Articular chondrocyte of knee joint (primary cell): ENCODE results near the gene INO80D. TPM values are rescaled to one million over a fixed set of nuclear protein-coding genes. Genes with fewer than 3 reads are reported as not detected.

Experiments used
- small RNA-seq: library from RNA; depleted of rRNA; stranded (forward); fragments of <200 nt; gene quantifications from one replicate; pipeline ENCODE3, GENCODE V24; 2012
- total RNA-seq: library from RNA; depleted of rRNA; stranded (reverse); fragments of >200 nt; gene quantifications from 2 replicates; pipeline ENCODE4 v1.2.3, GENCODE V29; 2012

Gene INO80D, protein sequence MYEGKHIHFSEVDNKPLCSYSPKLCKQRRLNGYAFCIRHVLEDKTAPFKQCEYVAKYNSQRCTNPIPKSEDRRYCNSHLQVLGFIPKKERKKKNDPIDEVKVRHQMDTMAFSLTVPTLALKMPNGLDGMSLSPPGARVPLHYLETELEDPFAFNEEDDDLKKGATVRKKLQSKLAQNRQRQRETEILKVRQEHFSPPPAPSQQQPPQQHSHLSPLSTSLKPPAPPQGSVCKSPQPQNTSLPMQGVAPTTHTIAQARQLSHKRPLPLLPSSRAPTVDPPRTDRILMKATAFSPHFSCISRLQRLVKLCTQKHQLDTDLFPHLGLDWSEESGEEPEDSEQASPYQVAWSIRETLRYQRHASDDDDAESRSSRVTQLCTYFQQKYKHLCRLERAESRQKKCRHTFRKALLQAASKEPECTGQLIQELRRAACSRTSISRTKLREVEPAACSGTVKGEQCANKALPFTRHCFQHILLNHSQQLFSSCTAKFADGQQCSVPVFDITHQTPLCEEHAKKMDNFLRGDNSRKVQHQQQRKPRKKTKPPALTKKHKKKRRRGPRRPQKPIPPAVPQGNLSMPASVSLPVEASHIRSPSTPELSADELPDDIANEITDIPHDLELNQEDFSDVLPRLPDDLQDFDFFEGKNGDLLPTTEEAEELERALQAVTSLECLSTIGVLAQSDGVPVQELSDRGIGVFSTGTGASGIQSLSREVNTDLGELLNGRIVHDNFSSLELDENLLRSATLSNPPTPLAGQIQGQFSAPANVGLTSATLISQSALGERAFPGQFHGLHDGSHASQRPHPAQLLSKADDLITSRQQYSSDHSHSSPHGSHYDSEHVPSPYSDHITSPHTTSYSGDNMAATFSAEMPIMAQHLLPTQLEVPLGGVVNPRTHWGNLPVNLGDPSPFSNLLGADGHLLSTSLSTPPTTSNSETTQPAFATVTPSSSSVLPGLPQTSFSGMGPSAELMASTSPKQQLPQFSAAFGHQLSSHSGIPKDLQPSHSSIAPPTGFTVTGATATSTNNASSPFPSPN
- total RNA-seq, result 12.4 and 12.6 TPM in 2 replicates

GRCh38 chr2:206085742-206086445, at the start of gene INO80D:
Gene INO80D (minus strand): TSS chr2:206086174. CDS start chr2:206063016, 23,158 bp downstream.

Small RNAs within 50 kb of the gene (small RNA-seq; reads per million reads assigned to genes)
- gene RF00006 (not detected), gene RF00019 (not detected)

Other genes starting within 250 kb of the INO80D start
- gene NDUFS1, start 73.3 kb upstream of the INO80D start, total RNA-seq, result 99.8 and 113 TPM in 2 replicates
- 572 and 731 TPM in 2 replicates for gene EEF1B2, start 73.7 kb upstream of the INO80D start, total RNA-seq
- gene ZDBF2, start 188.5 kb upstream of the INO80D start, total RNA-seq, result 15.3 and 20.9 TPM in 2 replicates